K562 (cell line): ENCODE measurements around the gene TRIM65. TPM values are rescaled to one million over a fixed set of nuclear protein-coding genes. Genes with fewer than 3 reads are reported as not detected.
A peak's percentile ranks its signal among the peaks of the same experiment; 100 is the strongest.

Experiments used
- ATAC-seq: fragments of 200-7000 bp; cut with Tn5 transposase; 3 replicates; pipeline ENCODE4 v1.9.1; 2020; ENCODE audit warnings: moderate library complexity
- BruUV-seq: library from RNA; stranded (reverse); fragments of 400-500 nt; replicated peaks from 2 replicates; lab custom pipeline; 2021; lab: Mats Ljungman, UMichigan
- CTCF ChIA-PET: fragments of 300-600 bp; formaldehyde crosslinking; extraction: SDS; loops from one replicate; lab custom pipeline; 2021; ENCODE audit warnings: low intra/inter-chr PET ratio; lab: Yijun Ruan, JAX
- POLR2A ChIA-PET: fragments of 300-600, 350-650 bp; sonication (Branson Sonifier 250); formaldehyde crosslinking; extraction: SDS; loops from one replicate; lab custom pipeline; 2021; ENCODE audit warnings: antibody characterized with exemption, inconsistent platforms; lab: Yijun Ruan, JAX
- DNase-seq, 4 experiments: peaks; one replicate each; pipeline versions ENCODE4 v3.0.0 to v3.0.0-alpha.2; 2011 to 2018; ENCODE audit warnings: low spot score in 3 of 4, mixed read lengths in 3 of 4; ENCODE audit errors: extremely low read depth in 1 of 4
- FAIRE-seq: peaks from 2 replicates; lab custom pipeline; 2011; peaks lifted over from hg19 to GRCh38; lab: Jason Lieb, UNC
- H2AFZ ChIP-seq: 2 replicates; pipeline ENCODE4 v1.6.0; 2011; ENCODE audit warnings: low read depth, low read length, control low read depth, inconsistent platforms
- H3K27ac ChIP-seq: fragments of 200-600 bp; 3 replicates; pipeline ENCODE4 v1.8.0; 2011; ENCODE audit warnings: low read depth, mild to moderate bottlenecking, control low read depth, inconsistent platforms, low read length, moderate library complexity, mixed read lengths; ENCODE audit errors: extremely low read depth
- H3K27me3 ChIP-seq, 2 experiments: fragments of 300-600 bp in 1 of 2; 2 replicates in 1 of 2; 3 replicates in 1 of 2; pipeline versions ENCODE4 v1.6.0 to v1.8.0; 2011; ENCODE audit warnings: inconsistent platforms in 2 of 2, low read length in 2 of 2, mild to moderate bottlenecking in 1 of 2, mixed read lengths in 1 of 2, moderate library complexity in 1 of 2; ENCODE audit not compliant: control insufficient read depth in 2 of 2, insufficient read depth in 2 of 2
- H3K36me3 ChIP-seq: fragments of 300-600 bp; 3 replicates; pipeline ENCODE4 v1.8.0; 2011; ENCODE audit warnings: mild to moderate bottlenecking, low read length, inconsistent platforms; ENCODE audit not compliant: control insufficient read depth, insufficient read depth
- H3K4me1 ChIP-seq, 2 experiments: fragments of 200-600 bp in 1 of 2; replicated peaks in 1 of 2; 2 replicates in 1 of 2; 3 replicates in 1 of 2; pipeline versions ENCODE4 v1.5.1 to v1.8.0; 2011; ENCODE audit warnings: inconsistent platforms in 2 of 2, low read length in 2 of 2, mild to moderate bottlenecking in 1 of 2, mixed read lengths in 1 of 2, moderate library complexity in 1 of 2; ENCODE audit not compliant: control insufficient read depth in 2 of 2, insufficient read depth in 2 of 2
- H3K4me2 ChIP-seq: 2 replicates; pipeline ENCODE4 v1.6.1; 2011; ENCODE audit warnings: low read length, control low read depth, inconsistent platforms, mixed read lengths; ENCODE audit not compliant: insufficient read depth
- H3K4me3 ChIP-seq: fragments of 200-600 bp; sonication (generic), shearing (Covaris generic); 2 replicates; pipeline ENCODE4 v1.5.1; 2016; ENCODE audit warnings: control low read depth, inconsistent platforms
- H3K79me2 ChIP-seq: fragments of 200-600 bp; 3 replicates; pipeline ENCODE4 v1.8.0; 2011; ENCODE audit warnings: low read length, inconsistent platforms; ENCODE audit not compliant: control insufficient read depth, insufficient read depth
- H3K9ac ChIP-seq, 2 experiments: 2 replicates each; pipeline versions ENCODE4 v1.6.0 to v1.6.1; 2011; ENCODE audit warnings: low read depth in 2 of 2, low read length in 2 of 2, control low read depth in 1 of 2, inconsistent platforms in 1 of 2, mild to moderate bottlenecking in 1 of 2, mixed read lengths in 1 of 2; ENCODE audit not compliant: insufficient read depth in 1 of 2
- H3K9me1 ChIP-seq: one replicate; pipeline ENCODE4 v1.6.0; 2011; ENCODE audit warnings: inconsistent platforms, mild to moderate bottlenecking, low read length, moderate library complexity; ENCODE audit not compliant: control insufficient read depth, insufficient read depth
- H3K9me3 ChIP-seq: replicated peaks from 2 replicates; pipeline ENCODE4 v1.5.1; 2011; ENCODE audit warnings: low read depth, low read length, inconsistent platforms; ENCODE audit not compliant: control insufficient read depth, insufficient read depth
- H4K20me1 ChIP-seq: replicated peaks from 2 replicates; pipeline ENCODE4 v1.6.1; 2011; ENCODE audit warnings: low read length, inconsistent platforms, mixed read lengths; ENCODE audit not compliant: control insufficient read depth, insufficient read depth
- CREB1 ChIP-seq, 2 experiments: sonication (generic) in 1 of 2; formaldehyde crosslinking in 1 of 2; IDR thresholded peaks; 2 replicates each; pipeline versions ENCODE4 v1.6.1 to v1.8.0; 2012 to 2022; ENCODE audit warnings: inconsistent platforms in 1 of 2, mild to moderate bottlenecking in 1 of 2, missing genetic modification reagents in 1 of 2, moderate library complexity in 1 of 2
- ELF4 ChIP-seq: fragments of 450-650 bp; formaldehyde crosslinking; IDR thresholded peaks from 2 replicates; pipeline ENCODE4 v1.4.0; 2022; ENCODE audit warnings: missing genetic modification characterization
- RBFOX2 ChIP-seq: fragments of 200-400 bp; formaldehyde crosslinking; IDR thresholded peaks from 2 replicates; pipeline ENCODE4 v1.6.1; 2017; ENCODE audit warnings: low read depth, mild to moderate bottlenecking, low read length, moderate library complexity
- WGBS: fragments of 100-300 bp; shearing (Covaris generic); methylation state at CpG from one replicate; pipeline ENCODE4 v1.1.6; 2016; ENCODE audit warnings: low coverage, mixed read lengths; ENCODE audit not compliant: insufficient coverage; ENCODE audit errors: missing lambda C conversion rate; 5-methylcytosine and 5-hydroxymethylcytosine counted together
- in situ Hi-C: fragments of 300-500 bp; cut with MboI; formaldehyde crosslinking; loops from 4 replicates; pipeline ENCODE4 v1.15.0; 2018; ENCODE audit warnings: inconsistent platforms, mixed read lengths
- intact Hi-C: fragments of 100-400 bp; cut with micrococcal nuclease; formaldehyde crosslinking; loops from 2 replicates; pipeline ENCODE4 v1.14.2; 2022
- polyA plus RNA-seq, 8 experiments: library from polyadenylated mRNA; depleted of rRNA in 4 of 8; stranded (reverse) in 5 of 8; unstranded in 3 of 8; fragments of >200 nt; fragmentation: Nextera tagmentation in 2 of 8; fragmentation: Illumina TruSeq in 1 of 8; extraction: Ambion mirVana in 2 of 8; extraction: Trizol in 1 of 8; gene quantifications; 2 replicates each; pipeline versions ENCODE4 v1.2.1 to v1.2.3, GENCODE V29; 2011 to 2014; ENCODE audit warnings: inconsistent platforms in 1 of 8, missing spikeins in 1 of 8
- total RNA-seq, 7 experiments: library from RNA; depleted of rRNA in 6 of 7; stranded (reverse); fragments of >200 nt in 6 of 7; fragmentation: Illumina TruSeq in 2 of 7; extraction: Trizol in 2 of 7; gene quantifications; 2 replicates each; pipeline versions ENCODE4 v1.2.1 to v1.2.3, GENCODE V29; 2011 to 2021; ENCODE audit warnings: low replicate concordance in 1 of 7
- TF ChIP-seq, protein P1 (sequence below): IDR thresholded peaks from 3 replicates; pipeline ENCODE4 v1.6.1; 2011; ENCODE audit warnings: borderline replicate concordance, mild to moderate bottlenecking, moderate library complexity; ENCODE audit not compliant: insufficient read length; ENCODE audit errors: extremely low read depth
- TF ChIP-seq, protein P2 (sequence below): fragments of 250-450 bp; sonication (Bioruptor Pico); IDR thresholded peaks from 2 replicates; pipeline ENCODE4 v1.5.1; 2021; ENCODE audit warnings: mild to moderate bottlenecking
- TF ChIP-seq, protein P3 (sequence below): sonication (generic); formaldehyde crosslinking; IDR thresholded peaks from 2 replicates; pipeline ENCODE4 v1.8.1; 2023; ENCODE audit warnings: missing genetic modification reagents, mild to moderate bottlenecking, borderline replicate concordance

The TRIM65 gene
- total and polyA plus RNA-seq, 9 of the 15 experiments (the other 6 are each of a cell fraction or from before 2014, with no cell fraction given), result 2.8 to 45.7 (median 22.9) TPM

DNA sequence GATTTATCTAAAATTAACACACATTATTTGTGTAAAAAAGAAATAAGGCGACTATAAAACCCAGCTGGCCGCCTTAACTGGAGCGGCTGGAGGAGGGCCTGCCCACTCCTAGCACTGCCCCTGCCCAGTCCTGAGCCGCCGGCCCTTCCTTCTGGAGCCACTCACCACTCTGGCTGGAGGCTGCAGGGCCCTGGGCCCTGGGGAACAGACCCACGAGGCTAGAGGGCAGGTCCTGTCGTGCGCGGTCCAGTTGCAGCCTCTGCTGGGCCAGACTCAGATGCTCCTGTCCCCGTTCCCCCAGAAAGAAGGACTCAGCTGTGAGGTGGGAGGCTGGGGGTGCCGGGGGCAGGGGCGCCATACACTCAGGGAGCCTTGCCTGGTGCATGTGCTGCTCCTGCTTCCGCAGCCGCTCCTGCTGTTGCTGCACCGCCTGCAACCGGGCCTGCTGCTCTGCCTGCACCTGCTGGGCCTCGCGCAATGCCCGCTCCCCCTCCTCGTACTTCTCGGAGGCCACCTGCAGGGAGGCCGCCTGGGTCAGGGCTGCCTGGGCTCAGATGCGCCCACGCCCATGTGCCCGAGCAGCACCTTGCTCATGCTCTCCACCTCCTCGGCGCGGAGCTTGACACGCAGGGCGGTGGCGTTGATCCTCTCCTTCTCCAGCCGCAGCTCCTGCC lies 16.9 kb upstream of the TRIM65 start (continued):
- TF ChIP-seq, protein P1, sequence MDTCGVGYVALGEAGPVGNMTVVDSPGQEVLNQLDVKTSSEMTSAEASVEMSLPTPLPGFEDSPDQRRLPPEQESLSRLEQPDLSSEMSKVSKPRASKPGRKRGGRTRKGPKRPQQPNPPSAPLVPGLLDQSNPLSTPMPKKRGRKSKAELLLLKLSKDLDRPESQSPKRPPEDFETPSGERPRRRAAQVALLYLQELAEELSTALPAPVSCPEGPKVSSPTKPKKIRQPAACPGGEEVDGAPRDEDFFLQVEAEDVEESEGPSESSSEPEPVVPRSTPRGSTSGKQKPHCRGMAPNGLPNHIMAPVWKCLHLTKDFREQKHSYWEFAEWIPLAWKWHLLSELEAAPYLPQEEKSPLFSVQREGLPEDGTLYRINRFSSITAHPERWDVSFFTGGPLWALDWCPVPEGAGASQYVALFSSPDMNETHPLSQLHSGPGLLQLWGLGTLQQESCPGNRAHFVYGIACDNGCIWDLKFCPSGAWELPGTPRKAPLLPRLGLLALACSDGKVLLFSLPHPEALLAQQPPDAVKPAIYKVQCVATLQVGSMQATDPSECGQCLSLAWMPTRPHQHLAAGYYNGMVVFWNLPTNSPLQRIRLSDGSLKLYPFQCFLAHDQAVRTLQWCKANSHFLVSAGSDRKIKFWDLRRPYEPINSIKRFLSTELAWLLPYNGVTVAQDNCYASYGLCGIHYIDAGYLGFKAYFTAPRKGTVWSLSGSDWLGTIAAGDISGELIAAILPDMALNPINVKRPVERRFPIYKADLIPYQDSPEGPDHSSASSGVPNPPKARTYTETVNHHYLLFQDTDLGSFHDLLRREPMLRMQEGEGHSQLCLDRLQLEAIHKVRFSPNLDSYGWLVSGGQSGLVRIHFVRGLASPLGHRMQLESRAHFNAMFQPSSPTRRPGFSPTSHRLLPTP, result no peak

DNA sequence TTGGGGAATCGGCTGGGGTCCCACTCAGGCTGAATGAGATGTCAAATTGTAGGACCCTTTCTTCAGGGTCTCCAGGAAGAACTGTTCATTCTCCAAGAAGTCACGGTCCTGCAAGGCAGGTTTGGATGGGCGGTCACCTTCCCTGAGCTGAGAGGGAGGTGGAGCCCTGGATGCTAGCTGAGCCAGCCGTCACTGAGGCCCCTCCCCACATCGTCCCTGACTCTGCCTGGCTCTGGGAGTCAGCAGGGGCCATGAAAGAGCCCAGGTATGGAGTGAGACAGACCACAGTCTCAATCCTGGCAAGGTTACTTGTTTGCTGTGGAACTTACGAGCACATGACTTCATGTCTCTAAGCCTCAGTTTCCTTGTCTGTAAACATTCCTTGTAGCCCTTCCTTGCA lies 13.9 kb upstream of the TRIM65 start:
- intact Hi-C loops, result no loop called here
- CTCF ChIA-PET, result no interaction called here
- no peak overlapping the region for H3K4me3 ChIP-seq
- ATAC-seq, result peak; percentile 78
- H3K27me3 ChIP-seq, result no peaks in the 10 kb centered on the region
- TF ChIP-seq, protein P2, sequence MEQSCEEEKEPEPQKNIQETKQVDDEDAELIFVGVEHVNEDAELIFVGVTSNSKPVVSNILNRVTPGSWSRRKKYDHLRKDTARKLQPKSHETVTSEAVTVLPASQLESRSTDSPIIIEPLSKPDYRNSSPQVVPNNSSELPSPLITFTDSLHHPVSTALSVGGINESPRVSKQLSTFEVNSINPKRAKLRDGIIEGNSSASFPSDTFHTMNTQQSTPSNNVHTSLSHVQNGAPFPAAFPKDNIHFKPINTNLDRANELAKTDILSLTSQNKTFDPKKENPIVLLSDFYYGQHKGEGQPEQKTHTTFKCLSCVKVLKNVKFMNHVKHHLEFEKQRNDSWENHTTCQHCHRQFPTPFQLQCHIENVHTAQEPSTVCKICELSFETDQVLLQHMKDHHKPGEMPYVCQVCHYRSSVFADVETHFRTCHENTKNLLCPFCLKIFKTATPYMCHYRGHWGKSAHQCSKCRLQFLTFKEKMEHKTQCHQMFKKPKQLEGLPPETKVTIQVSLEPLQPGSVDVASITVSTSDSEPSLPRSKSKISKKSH (CRISPR knock-in tag), result no peak
- TF ChIP-seq, protein P3, sequence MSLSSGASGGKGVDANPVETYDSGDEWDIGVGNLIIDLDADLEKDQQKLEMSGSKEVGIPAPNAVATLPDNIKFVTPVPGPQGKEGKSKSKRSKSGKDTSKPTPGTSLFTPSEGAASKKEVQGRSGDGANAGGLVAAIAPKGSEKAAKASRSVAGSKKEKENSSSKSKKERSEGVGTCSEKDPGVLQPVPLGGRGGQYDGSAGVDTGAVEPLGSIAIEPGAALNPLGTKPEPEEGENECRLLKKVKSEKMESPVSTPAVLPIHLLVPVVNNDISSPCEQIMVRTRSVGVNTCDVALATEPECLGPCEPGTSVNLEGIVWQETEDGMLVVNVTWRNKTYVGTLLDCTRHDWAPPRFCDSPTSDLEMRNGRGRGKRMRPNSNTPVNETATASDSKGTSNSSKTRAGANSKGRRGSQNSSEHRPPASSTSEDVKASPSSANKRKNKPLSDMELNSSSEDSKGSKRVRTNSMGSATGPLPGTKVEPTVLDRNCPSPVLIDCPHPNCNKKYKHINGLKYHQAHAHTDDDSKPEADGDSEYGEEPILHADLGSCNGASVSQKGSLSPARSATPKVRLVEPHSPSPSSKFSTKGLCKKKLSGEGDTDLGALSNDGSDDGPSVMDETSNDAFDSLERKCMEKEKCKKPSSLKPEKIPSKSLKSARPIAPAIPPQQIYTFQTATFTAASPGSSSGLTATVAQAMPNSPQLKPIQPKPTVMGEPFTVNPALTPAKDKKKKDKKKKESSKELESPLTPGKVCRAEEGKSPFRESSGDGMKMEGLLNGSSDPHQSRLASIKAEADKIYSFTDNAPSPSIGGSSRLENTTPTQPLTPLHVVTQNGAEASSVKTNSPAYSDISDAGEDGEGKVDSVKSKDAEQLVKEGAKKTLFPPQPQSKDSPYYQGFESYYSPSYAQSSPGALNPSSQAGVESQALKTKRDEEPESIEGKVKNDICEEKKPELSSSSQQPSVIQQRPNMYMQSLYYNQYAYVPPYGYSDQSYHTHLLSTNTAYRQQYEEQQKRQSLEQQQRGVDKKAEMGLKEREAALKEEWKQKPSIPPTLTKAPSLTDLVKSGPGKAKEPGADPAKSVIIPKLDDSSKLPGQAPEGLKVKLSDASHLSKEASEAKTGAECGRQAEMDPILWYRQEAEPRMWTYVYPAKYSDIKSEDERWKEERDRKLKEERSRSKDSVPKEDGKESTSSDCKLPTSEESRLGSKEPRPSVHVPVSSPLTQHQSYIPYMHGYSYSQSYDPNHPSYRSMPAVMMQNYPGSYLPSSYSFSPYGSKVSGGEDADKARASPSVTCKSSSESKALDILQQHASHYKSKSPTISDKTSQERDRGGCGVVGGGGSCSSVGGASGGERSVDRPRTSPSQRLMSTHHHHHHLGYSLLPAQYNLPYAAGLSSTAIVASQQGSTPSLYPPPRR (CRISPR knock-in tag), result no peak
- TF ChIP-seq ELF4 (no peak), RBFOX2 (no peak), CREB1 (IDR thresholded peaks at IDR 0.05) (no peak), CREB1 (CRISPR knock-in tag; IDR thresholded peaks at IDR 0.05) (no peak)
- BruUV-seq, result no TSS peak
- peaks cover 4 to 40% of the 10 kb centered on the region in 2 experiments; a peak in 3 of 5 replicates for H3K4me1 ChIP-seq
- H2AFZ ChIP-seq, result no peak overlapping the region; the same call in 1 of the 2 replicates
- in situ Hi-C loops, result loop anchor here (5.0 kb wide), 1 partner anchor 382 kb away; no protein-coding TSS in a partner anchor
- peak overlapping the region in 1 of 2 experiments; percentile 11; a peak in 1 of 4 replicates for H3K9ac ChIP-seq
- no peak overlapping the region for H3K4me2 ChIP-seq
- POLR2A ChIA-PET, result interaction anchor here (0.6 to 2.0 kb wide), 10 partner anchors 10 to 131 kb away, joined by 3 to 8 read pairs (median 4); partner anchors contain the start of gene TRIM65
- peak; percentile 44 for FAIRE-seq
- no peaks in the 10 kb centered on the region for H3K79me2 ChIP-seq
- no peaks in the 10 kb centered on the region for H3K9me3 ChIP-seq
- 46% methylated on average over 5 of the region's 6 CpGs for WGBS
- H3K36me3 ChIP-seq, result peaks cover 3% of the 10 kb centered on the region; the same call in 1 of the 3 replicates
- no peaks in the 10 kb centered on the region for H3K9me1 ChIP-seq
- no peaks in the 10 kb centered on the region for H4K20me1 ChIP-seq
- DNase-seq, result peak in 1 of 4 experiments; percentile 25
- no peak overlapping the region for H3K27ac ChIP-seq
